ENCODE data around the gene GINS2.

The GINS2 gene

GRCh38 chr16:85667841-85668413, 20.8 kb downstream of the GINS2 start:
- no peak for DNase-seq (ENCODE audit: low spot score)

- no peak for DNase-seq (ENCODE audit: low spot score)
These were observed 21.5 kb downstream of the GINS2 start for GRCh38 chr16:85667261-85667660.

GRCh38 chr16:85665929-85666328, 22.8 kb downstream of the GINS2 start:
- DNase-seq (ENCODE audit: low spot score), result no peak

GRCh38 chr16:85665373-85665740, 23.4 kb downstream of the GINS2 start:
- no peak for DNase-seq (ENCODE audit: low spot score)

- DNase-seq (ENCODE audit: low spot score), result no peak
These were observed 24.0 kb downstream of the GINS2 start for GRCh38 chr16:85664580-85665372.

GRCh38 chr16:85663891-85664321, 24.8 kb downstream of the GINS2 start:
- no peak for DNase-seq (ENCODE audit: low spot score)

- no peak for DNase-seq (ENCODE audit: low spot score)
These were observed 25.6 kb downstream of the GINS2 start for GRCh38 chr16:85662976-85663830.

- DNase-seq (ENCODE audit: low spot score), result no peak
These were observed 26.3 kb downstream of the GINS2 start for GRCh38 chr16:85662482-85662812.

GRCh38 chr16:85661740-85662481, 26.8 kb downstream of the GINS2 start:
- DNase-seq (ENCODE audit: low spot score), result no peak

GRCh38 chr16:85660843-85661739, 27.7 kb downstream of the GINS2 start:
- no peak for DNase-seq (ENCODE audit: low spot score)

GRCh38 chr16:85659805-85660511, 28.8 kb downstream of the GINS2 start:
- peak; percentile 93 for DNase-seq (ENCODE audit: low spot score)

- DNase-seq (ENCODE audit: low spot score), result no peak
These were observed 29.4 kb downstream of the GINS2 start for GRCh38 chr16:85659336-85659735.

- DNase-seq (ENCODE audit: low spot score), result no peak
These were observed 30.0 kb downstream of the GINS2 start for GRCh38 chr16:85658504-85659326.

- no peak for DNase-seq (ENCODE audit: low spot score)
These were observed 30.8 kb downstream of the GINS2 start for GRCh38 chr16:85657996-85658395.

GRCh38 chr16:85657267-85657650, 31.5 kb downstream of the GINS2 start:
- no peak for DNase-seq (ENCODE audit: low spot score)

GRCh38 chr16:85656351-85657266, 32.1 kb downstream of the GINS2 start:
- no peak for DNase-seq (ENCODE audit: low spot score)

GRCh38 chr16:85655216-85656129, 33.3 kb downstream of the GINS2 start:
- no peak for DNase-seq (ENCODE audit: low spot score)

Measured in AG08396 (cell line).